ENCODE measurements around the gene DGCR8. TPM values are rescaled to one million over a fixed set of nuclear protein-coding genes. Genes with fewer than 3 reads are reported as not detected.

The DGCR8 gene
- total RNA-seq, 1 donor from 2014 or later = 30.5 TPM

GRCh38 chr22:20125201-20126174 is 45.4 kb downstream of the DGCR8 start:
- Histone ChIP-seq H3K27me3 (ENCODE audit: control insufficient read depth, insufficient read depth, low read length) (no peaks in the 10 kb centered on the region), H3K4me3 (ENCODE audit: low read depth, low read length) (no peak overlapping the region), H3K36me3 (ENCODE audit: control insufficient read depth, insufficient read depth, low read length) (peaks cover 30% of the 10 kb centered on the region)
- DNase-seq (ENCODE audit: low read depth) (no peak), FAIRE-seq (no peak)
- TF ChIP-seq CTCF (IDR thresholded peaks at IDR 0.05; ENCODE audit: insufficient read depth, low read length, severe bottlenecking) = no peak

DNA sequence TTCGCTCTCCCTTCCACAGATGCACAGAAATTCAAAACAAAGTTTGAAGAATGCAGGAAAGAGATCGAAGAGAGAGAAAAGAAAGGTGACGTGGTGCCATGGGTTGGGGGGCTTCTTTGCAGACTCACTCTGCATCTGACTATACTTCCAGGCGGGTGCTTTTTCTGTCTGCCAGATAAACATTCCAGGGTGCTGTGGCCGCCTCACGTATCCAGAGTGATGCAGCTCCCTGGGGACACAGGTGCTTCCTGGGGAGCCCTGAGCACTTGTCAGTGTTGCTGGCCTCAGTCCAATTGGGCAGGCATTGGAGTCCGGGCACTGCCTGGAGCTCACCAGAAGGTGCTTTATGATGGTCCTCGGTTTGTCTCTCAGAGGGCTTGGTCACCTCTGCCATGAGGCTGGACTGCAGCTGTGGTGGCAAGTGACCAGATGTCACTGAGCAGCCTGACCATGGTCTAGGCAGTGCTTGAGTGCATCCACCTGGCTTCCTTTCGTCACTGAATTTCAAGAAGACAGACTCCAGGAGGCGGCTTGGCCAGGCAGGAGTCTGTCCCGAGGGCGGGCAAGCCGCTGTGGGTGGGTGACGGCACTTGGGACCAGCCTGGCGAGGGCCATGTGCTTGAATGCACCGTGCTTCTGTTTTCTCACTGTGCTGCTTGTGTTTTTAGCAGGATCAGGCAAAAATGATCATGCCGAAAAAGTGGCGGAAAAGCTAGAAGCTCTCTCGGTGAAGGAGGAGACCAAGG is 46.4 kb downstream of the DGCR8 start:
- H3K27me3 ChIP-seq (ENCODE audit: control insufficient read depth, insufficient read depth, low read length) = no peaks in the 10 kb centered on the region
- H3K4me3 ChIP-seq (ENCODE audit: low read depth, low read length) = no peak overlapping the region
- peaks cover 27% of the 10 kb centered on the region for H3K36me3 ChIP-seq (ENCODE audit: control insufficient read depth, insufficient read depth, low read length)
- no peak for DNase-seq (ENCODE audit: low read depth)
- no peak for TF ChIP-seq CTCF (IDR thresholded peaks at IDR 0.05; ENCODE audit: insufficient read depth, low read length, severe bottlenecking)
- FAIRE-seq = peak; percentile 83

- DNase-seq (ENCODE audit: low read depth) = no peak
- H3K4me3 ChIP-seq (ENCODE audit: low read depth, low read length) = no peak overlapping the region
- no peak for FAIRE-seq
- H3K27me3 ChIP-seq (ENCODE audit: control insufficient read depth, insufficient read depth, low read length) = no peaks in the 10 kb centered on the region
- H3K36me3 ChIP-seq (ENCODE audit: control insufficient read depth, insufficient read depth, low read length) = peaks cover 24% of the 10 kb centered on the region
- no peak for TF ChIP-seq CTCF (IDR thresholded peaks at IDR 0.05; ENCODE audit: insufficient read depth, low read length, severe bottlenecking)
Observed at GRCh38 chr22:20127318-20127868, 47.4 kb downstream of the DGCR8 start.

DNA sequence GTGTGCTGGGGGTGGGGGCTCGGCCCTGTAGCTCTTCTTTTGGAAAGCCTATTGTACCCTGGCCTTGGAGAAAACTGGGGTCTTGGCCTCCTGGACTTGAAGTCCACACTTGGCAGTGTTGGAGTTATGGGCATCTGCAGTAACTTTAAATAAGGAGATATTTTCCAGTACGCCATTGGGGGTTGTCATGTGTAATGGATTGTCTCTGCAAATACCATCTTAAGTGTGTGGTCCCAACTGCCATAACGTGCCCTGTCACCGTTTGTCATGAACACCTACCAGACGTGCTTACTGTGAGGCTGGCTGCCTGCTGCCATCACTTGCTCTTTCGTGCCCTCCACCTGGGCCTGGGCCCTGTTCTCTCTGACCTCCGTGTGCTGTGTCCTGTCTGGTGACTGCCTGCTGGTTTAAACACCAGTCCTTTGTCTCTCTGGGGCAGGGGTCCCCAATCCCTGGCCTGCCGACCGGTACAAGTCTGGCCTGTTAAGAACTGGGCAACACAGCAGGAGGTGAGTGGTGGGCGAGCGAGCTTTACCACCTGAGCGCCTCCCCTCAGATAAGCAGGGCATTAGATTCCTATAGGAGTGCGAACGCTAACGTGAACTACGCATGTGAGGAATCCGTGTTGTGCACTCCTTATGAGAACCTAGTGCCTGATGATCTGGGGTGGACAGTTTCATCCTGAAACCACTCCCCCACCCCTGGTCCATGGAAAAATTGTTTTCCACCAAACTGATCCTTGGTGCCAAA is 48.0 kb downstream of the DGCR8 start:
- TF ChIP-seq CTCF (IDR thresholded peaks at IDR 0.05; ENCODE audit: insufficient read depth, low read length, severe bottlenecking) = no peak
- DNase-seq (ENCODE audit: low read depth) (no peak), FAIRE-seq (peak; percentile 77)
- Histone ChIP-seq H3K36me3 (ENCODE audit: control insufficient read depth, insufficient read depth, low read length) (peaks cover 23% of the 10 kb centered on the region), H3K4me3 (ENCODE audit: low read depth, low read length) (no peak overlapping the region), H3K27me3 (ENCODE audit: control insufficient read depth, insufficient read depth, low read length) (no peaks in the 10 kb centered on the region)

DNA sequence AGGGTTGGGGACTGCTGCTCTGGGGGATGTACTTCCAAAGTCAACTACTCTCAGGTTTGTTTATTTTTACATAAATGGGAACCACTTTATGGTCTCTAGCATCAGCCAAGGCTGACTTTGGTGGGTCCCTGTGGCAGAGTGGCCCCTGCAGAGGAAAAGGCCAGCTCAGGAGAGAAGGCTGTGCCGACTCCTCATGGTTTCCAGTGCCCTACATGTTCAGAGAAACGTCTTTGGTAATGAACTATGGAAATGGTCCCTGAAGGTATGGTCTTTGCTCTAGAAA is 48.5 kb downstream of the DGCR8 start:
- FAIRE-seq (no peak), DNase-seq (ENCODE audit: low read depth) (no peak)
- TF ChIP-seq CTCF (IDR thresholded peaks at IDR 0.05; ENCODE audit: insufficient read depth, low read length, severe bottlenecking) = no peak
- Histone ChIP-seq H3K4me3 (ENCODE audit: low read depth, low read length) (no peak overlapping the region), H3K27me3 (ENCODE audit: control insufficient read depth, insufficient read depth, low read length) (no peaks in the 10 kb centered on the region), H3K36me3 (ENCODE audit: control insufficient read depth, insufficient read depth, low read length) (peaks cover 20% of the 10 kb centered on the region)
